ENCODE data around the gene RNASEH2A. TPM values are rescaled to one million over a fixed set of nuclear protein-coding genes. Genes with fewer than 3 reads are reported as not detected.

RNASEH2A gene
- total RNA-seq, 1 donor from 2014 or later: 3.4 TPM

GRCh38 chr19:12847159-12848139 is 41.1 kb downstream of the RNASEH2A start:
- Histone ChIP-seq H3K27me3 (no peaks in the 10 kb centered on the region), H3K27ac (no peak overlapping the region), H3K9me3 (no peaks in the 10 kb centered on the region), H3K4me1 (peaks cover 0 to 9% of the 10 kb centered on the region in 2 donors), H3K4me3 (peak overlapping the region in 1 of 2 donors; percentile 42), H3K36me3 (no peaks in the 10 kb centered on the region)
- peak; percentile 43 to 93 for DNase-seq (ENCODE audit: low spot score in 2 of 2)
- TF ChIP-seq CTCF (IDR thresholded peaks at IDR 0.05): peak; percentile 99 to 100 (median 100)
- intact Hi-C loops (cut with DNase I): loop anchor here (1.0 to 2.0 kb wide), 4 partner anchors 33 to 171 kb away; partner anchors contain the start of genes DNASE2 and RNASEH2A

DNA sequence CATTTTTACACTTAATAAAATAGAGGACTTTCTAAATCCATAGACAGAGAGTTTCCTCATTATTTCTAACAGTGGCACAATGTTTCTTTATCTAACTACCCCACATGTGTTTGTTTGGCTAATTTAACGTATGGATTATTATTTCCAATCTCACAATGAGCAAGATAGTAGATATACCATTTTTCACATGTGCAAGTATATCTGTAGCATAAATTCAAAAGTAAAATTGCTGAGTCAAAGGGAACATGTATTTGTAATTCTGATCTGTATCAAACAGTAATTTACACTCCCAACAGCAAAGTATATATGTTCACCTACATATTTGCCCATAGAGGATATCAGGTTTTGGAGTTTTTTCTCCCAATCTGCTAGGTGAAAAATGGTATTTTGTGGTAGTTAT is 50.3 kb downstream of the RNASEH2A start:
- intact Hi-C loops (cut with DNase I): no loop called here
- Histone ChIP-seq H3K27ac (no peak overlapping the region), H3K4me1 (no peaks in the 10 kb centered on the region), H3K9me3 (no peaks in the 10 kb centered on the region), H3K4me3 (no peak overlapping the region), H3K36me3 (no peaks in the 10 kb centered on the region), H3K27me3 (no peaks in the 10 kb centered on the region)
- TF ChIP-seq CTCF (IDR thresholded peaks at IDR 0.05): no peak
- DNase-seq (ENCODE audit: low spot score in 2 of 2): no peak

- TF ChIP-seq CTCF (IDR thresholded peaks at IDR 0.05): no peak
Measured at GRCh38 chr19:12858041-12858928, 51.9 kb downstream of the RNASEH2A start.

DNA sequence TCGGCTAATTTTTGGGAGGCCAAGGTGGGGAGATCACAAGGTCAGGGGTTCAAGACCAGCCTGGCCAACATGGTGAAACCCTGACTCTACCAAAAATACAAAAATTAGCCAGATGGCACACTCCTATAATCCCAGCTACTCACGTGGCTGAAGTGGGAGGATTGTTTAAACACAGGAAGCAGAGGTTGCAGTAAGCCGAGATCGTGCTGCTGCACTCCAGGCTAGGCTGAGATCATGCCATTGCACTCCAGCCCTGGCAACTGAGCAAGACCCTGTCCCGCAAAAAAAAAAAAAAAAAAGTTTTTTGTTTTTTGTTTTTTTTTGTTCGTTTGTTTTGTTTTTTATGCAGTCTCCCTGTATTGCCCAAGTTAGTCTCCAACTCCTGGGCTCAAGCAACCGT is 53.2 kb downstream of the RNASEH2A start:
- Histone ChIP-seq H3K27ac (no peak overlapping the region), H3K27me3 (no peaks in the 10 kb centered on the region), H3K9me3 (no peaks in the 10 kb centered on the region), H3K36me3 (no peaks in the 10 kb centered on the region), H3K4me1 (no peaks in the 10 kb centered on the region), H3K4me3 (no peak overlapping the region)
- intact Hi-C loops (cut with DNase I): no loop called here
- no peak for DNase-seq (ENCODE audit: low spot score in 2 of 2)
- TF ChIP-seq CTCF (IDR thresholded peaks at IDR 0.05): no peak

More at GRCh38 chr19:12858041-12858928, 51.9 kb downstream of the RNASEH2A start:
- H3K27me3 ChIP-seq: no peaks in the 10 kb centered on the region
- no peaks in the 10 kb centered on the region for H3K9me3 ChIP-seq
- no peak for DNase-seq (ENCODE audit: low spot score in 2 of 2)
- no peaks in the 10 kb centered on the region for H3K36me3 ChIP-seq
- H3K27ac ChIP-seq: no peak overlapping the region
- H3K4me3 ChIP-seq: no peak overlapping the region
- no peaks in the 10 kb centered on the region for H3K4me1 ChIP-seq
- intact Hi-C loops (cut with DNase I): no loop called here

Other genes starting within 250 kb of the RNASEH2A start
- 27.8 TPM for gene ZNF490, start 195.8 kb upstream of the RNASEH2A start, total RNA-seq
- gene ZNF791, start 195.7 kb upstream of the RNASEH2A start, total RNA-seq: 6.9 TPM
- 36.3 TPM for gene MAN2B1, start 139.8 kb upstream of the RNASEH2A start, total RNA-seq
- 12.0 TPM for gene WDR83, start 139.8 kb upstream of the RNASEH2A start, total RNA-seq
- gene DHPS, start 124.7 kb upstream of the RNASEH2A start, total RNA-seq: 160 TPM
- gene GNG14, start 118.6 kb upstream of the RNASEH2A start, total RNA-seq: not detected
- gene FBXW9, start 110.0 kb upstream of the RNASEH2A start, total RNA-seq: 7.6 TPM
- gene TNPO2, start 82.7 kb upstream of the RNASEH2A start, total RNA-seq: 82.6 TPM
- 338 TPM for gene TRIR, start 71.9 kb upstream of the RNASEH2A start, total RNA-seq
- gene GET3, start 69.1 kb upstream of the RNASEH2A start, total RNA-seq: 43.6 TPM
- gene BEST2, start 54.8 kb upstream of the RNASEH2A start, total RNA-seq: not detected
- 58.5 TPM for gene HOOK2, start 31.0 kb upstream of the RNASEH2A start, total RNA-seq
- 3,581 TPM for gene JUNB, start 15.1 kb upstream of the RNASEH2A start, total RNA-seq
- gene PRDX2, start 4.8 kb upstream of the RNASEH2A start, total RNA-seq: 259 TPM
- not detected for gene THSD8, start 4.5 kb upstream of the RNASEH2A start, total RNA-seq
- not detected for gene RTBDN, start 28.0 kb downstream of the RNASEH2A start, total RNA-seq
- gene MAST1, start 31.9 kb downstream of the RNASEH2A start, total RNA-seq: 2.0 TPM
- 76.8 TPM for gene DNASE2, start 74.9 kb downstream of the RNASEH2A start, total RNA-seq
- gene KLF1, start 80.6 kb downstream of the RNASEH2A start, total RNA-seq: not detected
- gene GCDH, start 84.6 kb downstream of the RNASEH2A start, total RNA-seq: 20.6 TPM
- gene SYCE2, start 112.7 kb downstream of the RNASEH2A start, total RNA-seq: not detected
- 21.3 TPM for gene FARSA, start 127.1 kb downstream of the RNASEH2A start, total RNA-seq
- 297 TPM for gene CALR, start 132.0 kb downstream of the RNASEH2A start, total RNA-seq
- 146 TPM for gene RAD23A, start 139.3 kb downstream of the RNASEH2A start, total RNA-seq
- gene GADD45GIP1, start 150.6 kb downstream of the RNASEH2A start, total RNA-seq: 42.7 TPM
- not detected for gene DAND5, start 163.0 kb downstream of the RNASEH2A start, total RNA-seq
- 76.5 TPM for gene NFIX, start 188.9 kb downstream of the RNASEH2A start, total RNA-seq